Measurements from ENCODE around the gene PIP4K2A.
A peak's percentile ranks its signal among the peaks of the same experiment; 100 is the strongest.

The PIP4K2A gene

GRCh38 chr10:22604344-22605126 lies 109.8 kb downstream of the PIP4K2A start:
- no peak for TF ChIP-seq CTCF (IDR thresholded peaks at IDR 0.05; ENCODE audit: insufficient read depth, missing control alignments)
- DNase-seq (ENCODE audit: insufficient read length, low spot score), result no peak
- FAIRE-seq, result no peak

- no peak for TF ChIP-seq CTCF (IDR thresholded peaks at IDR 0.05; ENCODE audit: insufficient read depth, missing control alignments)
- no peak for FAIRE-seq
- no peak for DNase-seq (ENCODE audit: insufficient read length, low spot score)
Measured at GRCh38 chr10:22603581-22603980, 110.8 kb downstream of the PIP4K2A start.

GRCh38 chr10:22601618-22602017 lies 112.8 kb downstream of the PIP4K2A start:
- FAIRE-seq, result no peak
- TF ChIP-seq CTCF (IDR thresholded peaks at IDR 0.05; ENCODE audit: insufficient read depth, missing control alignments), result no peak
- DNase-seq (ENCODE audit: insufficient read length, low spot score), result no peak

- no peak for DNase-seq (ENCODE audit: insufficient read length, low spot score)
- TF ChIP-seq CTCF (IDR thresholded peaks at IDR 0.05; ENCODE audit: insufficient read depth, missing control alignments), result no peak
- no peak for FAIRE-seq
Measured at GRCh38 chr10:22599636-22600228, 114.6 kb downstream of the PIP4K2A start.

- no peak for FAIRE-seq
- DNase-seq (ENCODE audit: insufficient read length, low spot score), result no peak
- no peak for TF ChIP-seq CTCF (IDR thresholded peaks at IDR 0.05; ENCODE audit: insufficient read depth, missing control alignments)
Measured at GRCh38 chr10:22599048-22599561, 115.3 kb downstream of the PIP4K2A start.

- FAIRE-seq, result peak; percentile 80
- no peak for TF ChIP-seq CTCF (IDR thresholded peaks at IDR 0.05; ENCODE audit: insufficient read depth, missing control alignments)
- peak; percentile 55 for DNase-seq (ENCODE audit: insufficient read length, low spot score)
Measured at GRCh38 chr10:22598478-22598877, 115.9 kb downstream of the PIP4K2A start.

- FAIRE-seq (no peak), DNase-seq (ENCODE audit: insufficient read length, low spot score) (no peak)
- TF ChIP-seq CTCF (IDR thresholded peaks at IDR 0.05; ENCODE audit: insufficient read depth, missing control alignments), result no peak
Measured at GRCh38 chr10:22597138-22597537, 117.2 kb downstream of the PIP4K2A start.

Measured in D721Med (cell line).